Measurements from ENCODE around the gene DDX43.

DNA sequence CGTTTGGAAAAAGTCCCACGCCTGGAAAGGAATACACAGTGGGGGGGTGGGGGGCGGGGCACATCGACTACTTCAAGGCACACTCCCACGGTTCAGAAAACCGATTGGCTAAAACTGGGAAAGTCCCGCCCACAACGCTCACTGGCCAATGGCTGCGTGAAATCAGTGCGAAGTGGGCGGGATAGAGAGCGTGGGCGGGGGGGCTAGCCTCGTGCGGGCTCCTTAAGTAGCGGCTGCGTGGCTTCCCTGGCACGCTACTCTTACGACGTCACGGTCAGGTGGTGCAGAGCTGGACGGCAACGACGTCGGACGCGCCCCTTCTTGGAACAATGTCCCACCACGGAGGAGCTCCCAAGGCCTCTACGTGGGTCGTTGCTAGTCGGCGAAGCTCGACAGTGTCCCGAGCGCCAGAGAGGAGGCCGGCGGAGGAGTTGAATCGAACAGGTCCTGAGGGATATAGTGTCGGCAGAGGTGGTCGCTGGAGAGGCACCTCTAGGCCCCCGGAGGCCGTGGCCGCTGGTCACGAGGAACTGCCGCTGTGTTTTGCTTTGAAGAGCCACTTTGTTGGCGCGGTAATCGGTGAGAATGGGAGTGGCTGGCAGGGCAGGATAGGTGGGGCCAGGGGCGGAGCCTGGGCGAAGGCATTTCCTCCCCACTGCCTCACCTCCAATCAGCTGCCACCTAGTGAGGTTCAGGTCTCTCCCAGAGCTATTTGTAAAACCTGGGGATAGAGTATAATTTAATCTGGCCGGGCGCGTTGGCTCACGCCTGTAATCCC lies at the start of gene DDX43:
- TF ChIP-seq EP300 (IDR thresholded peaks at IDR 0.05) (no peak), POLR2A (IDR thresholded peaks at IDR 0.05) (peak in 1 of 4 donors; percentile 49)
- TF ChIP-seq, protein P1, sequence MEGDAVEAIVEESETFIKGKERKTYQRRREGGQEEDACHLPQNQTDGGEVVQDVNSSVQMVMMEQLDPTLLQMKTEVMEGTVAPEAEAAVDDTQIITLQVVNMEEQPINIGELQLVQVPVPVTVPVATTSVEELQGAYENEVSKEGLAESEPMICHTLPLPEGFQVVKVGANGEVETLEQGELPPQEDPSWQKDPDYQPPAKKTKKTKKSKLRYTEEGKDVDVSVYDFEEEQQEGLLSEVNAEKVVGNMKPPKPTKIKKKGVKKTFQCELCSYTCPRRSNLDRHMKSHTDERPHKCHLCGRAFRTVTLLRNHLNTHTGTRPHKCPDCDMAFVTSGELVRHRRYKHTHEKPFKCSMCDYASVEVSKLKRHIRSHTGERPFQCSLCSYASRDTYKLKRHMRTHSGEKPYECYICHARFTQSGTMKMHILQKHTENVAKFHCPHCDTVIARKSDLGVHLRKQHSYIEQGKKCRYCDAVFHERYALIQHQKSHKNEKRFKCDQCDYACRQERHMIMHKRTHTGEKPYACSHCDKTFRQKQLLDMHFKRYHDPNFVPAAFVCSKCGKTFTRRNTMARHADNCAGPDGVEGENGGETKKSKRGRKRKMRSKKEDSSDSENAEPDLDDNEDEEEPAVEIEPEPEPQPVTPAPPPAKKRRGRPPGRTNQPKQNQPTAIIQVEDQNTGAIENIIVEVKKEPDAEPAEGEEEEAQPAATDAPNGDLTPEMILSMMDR (IDR thresholded peaks at IDR 0.05) = no peak
